Left lobe of liver (tissue), 2 donors: Measurements from ENCODE around the gene TTC33. TPM values are rescaled to one million over a fixed set of nuclear protein-coding genes. Genes with fewer than 3 reads are reported as not detected.
"Not testable (repeated sequence)": the region's sequence is repeated elsewhere in the genome, so short reads cannot be mapped to it uniquely, and the experiment has no call there.

Experiments used
- ATAC-seq: fragments of 200-7000 bp; cut with Tn5 transposase; one replicate; pipeline ENCODE4 v1.9.1; 2020; ENCODE audit warnings: mild to moderate bottlenecking, moderate library complexity
- DNase-seq: peaks from one replicate; pipeline ENCODE4 v3.0.0-alpha.2; 2020; ENCODE audit warnings: low spot score
- total RNA-seq: library from RNA; stranded (reverse); gene quantifications from one replicate; pipeline ENCODE4 v1.2.1, GENCODE V29; 2021
- donor health status: DM: no; HTN: no; CAD: no; lungs with moderate emphysema.
- donor health status: DM: no; HTN: yes; CAD: no.

The TTC33 gene
- total RNA-seq, 1 donor from 2014 or later: 7.0 TPM

GRCh38 chr5:40577718-40578117 lies 178.0 kb downstream of the TTC33 start:
- ATAC-seq: no peak
- DNase-seq: no peak

DNA sequence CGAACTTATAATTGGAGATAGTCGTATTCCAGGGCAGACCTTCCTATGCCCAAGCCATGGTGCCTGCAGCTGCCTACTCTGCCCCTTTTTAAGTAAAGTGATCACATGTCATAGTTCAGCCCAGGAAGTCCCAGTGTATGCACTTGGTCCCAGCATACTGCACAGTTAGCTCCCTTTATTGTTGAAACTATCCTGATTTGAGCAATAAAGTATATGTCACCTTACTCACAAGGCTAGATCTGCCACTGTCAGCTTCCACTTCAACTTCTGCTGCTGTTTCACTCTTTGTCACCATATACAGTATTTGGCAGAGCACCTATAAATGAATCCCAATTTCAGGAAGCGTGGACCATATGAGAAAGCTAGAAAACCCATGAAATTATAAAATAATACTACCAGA lies 179.8 kb downstream of the TTC33 start:
- no peak for DNase-seq
- ATAC-seq: no peak

GRCh38 chr5:40575411-40575810 lies 180.3 kb downstream of the TTC33 start:
- ATAC-seq (no peak), DNase-seq (no peak)

GRCh38 chr5:40572937-40573336 lies 182.8 kb downstream of the TTC33 start:
- no peak for ATAC-seq
- DNase-seq: no peak

- DNase-seq (no peak), ATAC-seq (no peak)
Measured at GRCh38 chr5:40572391-40572790, 183.4 kb downstream of the TTC33 start.

DNA sequence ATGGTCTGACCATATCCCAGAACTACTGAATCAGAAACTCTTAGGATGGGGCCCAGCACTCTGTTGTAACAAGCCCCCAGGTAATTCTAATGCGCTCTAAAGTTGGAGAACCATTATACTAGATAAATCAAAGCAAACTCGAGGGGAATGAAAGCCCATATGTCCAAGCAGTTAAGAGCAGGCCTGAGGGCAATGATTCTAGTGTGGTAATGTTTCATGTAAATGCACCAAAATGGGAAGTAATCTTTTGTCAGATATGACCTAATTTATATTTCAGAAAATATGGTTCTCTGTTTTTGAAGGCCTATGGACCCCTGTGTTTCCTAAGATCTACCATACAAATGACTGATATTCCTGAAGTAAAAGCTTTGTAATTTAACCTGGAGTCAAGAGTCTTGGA lies 184.0 kb downstream of the TTC33 start:
- ATAC-seq: no peak

DNA sequence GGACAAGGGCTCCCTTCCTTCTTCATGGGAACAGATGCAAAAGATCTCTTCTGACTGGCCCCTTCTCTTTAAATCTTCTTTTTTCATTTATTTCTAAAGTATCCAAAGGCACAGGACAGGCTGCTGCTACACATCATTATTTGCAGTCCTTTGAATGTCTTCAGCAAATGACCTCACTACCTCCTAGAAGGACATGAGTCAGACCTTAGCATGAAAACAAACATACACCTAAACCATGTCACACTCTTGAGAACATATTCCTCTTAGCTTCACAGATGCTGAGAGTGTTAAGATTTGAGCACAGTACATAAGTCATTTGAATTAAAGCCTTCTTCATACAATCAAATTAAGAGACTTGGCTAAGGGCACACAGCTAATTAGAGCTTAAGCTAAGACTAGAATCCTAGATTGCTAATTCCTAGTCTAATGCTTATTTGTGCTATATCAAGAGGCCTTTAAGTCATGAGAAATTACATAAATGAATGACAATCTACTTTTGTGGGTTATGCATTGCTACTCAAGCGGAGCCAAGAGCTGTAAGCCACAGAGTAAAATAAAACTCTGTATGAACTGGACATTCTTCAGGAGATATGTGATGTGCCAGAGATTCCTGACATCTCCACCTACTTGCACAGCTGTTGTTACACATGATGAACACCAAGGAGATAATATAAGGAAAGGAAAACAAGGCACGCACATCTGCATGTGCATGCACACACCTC lies 185.2 kb downstream of the TTC33 start:
- DNase-seq (no peak), ATAC-seq (no peak)

More for the DNA sequence above, 184.0 kb downstream of the TTC33 start:
- no peak for DNase-seq

DNA sequence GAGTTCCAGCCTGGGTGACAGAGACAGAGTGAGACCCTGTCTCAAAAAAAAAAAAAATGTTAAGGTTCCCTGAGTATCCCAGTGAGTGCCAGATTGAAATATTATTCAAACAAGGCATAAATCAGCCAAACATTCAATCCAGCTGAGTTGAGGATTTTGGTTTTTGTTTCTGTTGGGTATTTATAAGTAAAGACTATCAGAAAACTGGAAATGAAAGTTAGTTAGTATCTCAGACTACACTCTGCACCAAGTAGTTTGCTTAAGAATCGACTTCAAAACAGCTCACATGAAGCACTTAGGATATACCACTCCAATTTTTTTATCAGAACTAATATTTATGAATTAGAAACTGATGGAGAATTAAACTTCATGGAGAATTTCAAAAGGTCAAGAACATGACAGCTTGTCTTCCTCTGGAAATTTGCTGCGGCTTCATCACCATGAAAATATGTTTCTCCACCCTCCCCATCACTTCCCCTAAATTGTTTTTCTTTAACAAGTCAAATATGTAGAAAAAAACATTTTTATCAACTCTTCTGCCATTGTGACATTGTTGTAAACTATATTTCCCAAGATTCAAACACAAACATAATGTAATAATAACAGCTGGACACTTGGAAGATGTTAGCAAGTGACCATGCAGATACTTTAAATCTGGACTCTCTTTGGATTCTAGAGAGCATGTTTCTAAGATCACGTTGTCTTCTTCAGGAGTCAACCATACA lies 186.1 kb downstream of the TTC33 start:
- DNase-seq (no peak), ATAC-seq (no peak)

GRCh38 chr5:40568548-40568947 lies 187.2 kb downstream of the TTC33 start:
- DNase-seq (no peak), ATAC-seq (no peak)

GRCh38 chr5:40563173-40563572 lies 192.6 kb downstream of the TTC33 start:
- DNase-seq, ATAC-seq: not testable (repeated sequence)

DNA sequence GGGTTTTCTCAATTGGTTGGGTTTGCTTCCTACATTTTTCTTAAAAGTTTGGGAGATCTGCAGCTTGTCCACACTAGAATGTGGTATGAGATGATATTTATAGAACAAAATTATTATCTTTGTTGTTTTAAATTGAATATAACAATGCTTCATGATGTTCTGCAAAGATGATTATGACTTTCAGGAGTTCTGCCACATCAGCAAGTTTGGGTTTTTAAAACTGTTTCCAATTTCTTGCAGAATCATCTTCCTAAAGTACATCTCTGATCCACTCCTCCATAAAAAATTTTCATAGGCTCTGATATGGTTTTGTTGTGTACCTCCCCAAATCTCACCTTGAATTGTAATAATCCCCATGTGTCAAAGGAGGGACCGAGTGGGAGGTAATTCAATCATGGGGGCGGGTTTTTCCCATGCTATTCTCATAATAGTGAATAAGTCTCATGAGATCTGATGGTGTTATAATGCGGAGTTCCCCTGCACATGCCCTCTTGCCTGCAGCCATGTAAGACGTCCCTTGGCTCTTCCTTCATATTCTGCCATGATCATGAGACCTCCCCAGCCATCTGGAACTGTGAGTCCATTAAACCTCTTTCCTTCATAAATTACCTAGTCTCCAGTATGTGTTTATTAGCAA lies 195.2 kb downstream of the TTC33 start:
- ATAC-seq: no peak
- DNase-seq: no peak

DNA sequence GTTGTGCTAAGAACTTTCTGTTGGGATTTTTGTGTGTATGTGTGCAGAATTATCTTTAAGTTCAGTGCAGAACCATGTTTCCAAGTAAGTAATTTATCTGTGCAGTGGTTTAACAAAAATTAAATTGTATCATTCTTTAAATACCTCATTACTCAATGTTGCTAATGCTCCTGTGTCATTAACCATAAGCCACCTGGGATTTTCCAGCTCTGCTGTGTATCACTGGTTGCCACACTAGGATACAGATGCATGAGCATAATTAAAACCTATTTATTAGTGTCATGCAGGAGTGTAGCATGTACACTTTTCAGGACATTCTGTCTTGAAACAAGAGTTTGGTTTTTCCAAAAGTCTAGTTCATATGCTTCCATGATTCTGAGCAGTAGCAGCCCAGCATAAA lies 196.5 kb downstream of the TTC33 start:
- DNase-seq: no peak
- no peak for ATAC-seq

DNA sequence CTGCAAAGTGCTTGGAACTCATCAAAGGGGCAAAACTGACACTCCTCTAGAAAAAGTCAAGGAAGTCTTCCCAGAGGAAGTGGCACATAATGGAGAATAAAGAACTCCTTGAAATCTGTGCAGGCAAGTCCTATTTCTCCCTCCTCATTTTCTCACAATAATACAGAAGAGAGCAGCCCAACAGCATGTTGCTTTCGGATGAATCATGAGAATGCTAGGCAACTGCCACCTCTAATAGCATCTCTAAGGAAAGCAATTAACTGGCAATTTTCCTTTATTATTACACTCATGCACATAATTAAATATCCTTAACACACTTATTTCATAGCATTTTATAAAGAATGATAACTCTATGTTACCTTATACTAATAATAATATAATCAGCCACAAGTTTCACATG lies 198.3 kb downstream of the TTC33 start:
- DNase-seq (no peak), ATAC-seq (no peak)

DNA sequence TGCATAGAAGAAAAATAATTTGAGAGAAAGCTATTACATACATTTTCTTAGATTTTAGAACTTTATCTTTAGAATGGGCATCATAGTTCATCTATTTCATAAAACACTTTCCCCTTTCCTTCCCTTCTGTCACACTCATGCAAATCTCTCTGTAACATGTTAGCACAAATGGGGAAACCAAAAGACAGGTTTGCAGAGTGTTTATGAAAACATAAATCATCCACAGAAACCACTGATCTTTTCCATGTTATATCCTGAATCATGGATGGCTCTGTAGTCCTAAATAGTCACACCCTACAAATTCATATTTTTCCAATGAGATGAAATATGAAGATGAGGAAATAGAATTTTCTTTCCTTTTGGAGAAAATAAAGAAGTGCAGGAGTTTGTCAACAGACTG lies 198.9 kb downstream of the TTC33 start:
- no peak for DNase-seq
- no peak for ATAC-seq

- DNase-seq (no peak), ATAC-seq (no peak)
Measured at GRCh38 chr5:40555886-40556285, 199.9 kb downstream of the TTC33 start.

GRCh38 chr5:40554813-40555212 lies 200.9 kb downstream of the TTC33 start:
- DNase-seq (no peak), ATAC-seq (no peak)

DNA sequence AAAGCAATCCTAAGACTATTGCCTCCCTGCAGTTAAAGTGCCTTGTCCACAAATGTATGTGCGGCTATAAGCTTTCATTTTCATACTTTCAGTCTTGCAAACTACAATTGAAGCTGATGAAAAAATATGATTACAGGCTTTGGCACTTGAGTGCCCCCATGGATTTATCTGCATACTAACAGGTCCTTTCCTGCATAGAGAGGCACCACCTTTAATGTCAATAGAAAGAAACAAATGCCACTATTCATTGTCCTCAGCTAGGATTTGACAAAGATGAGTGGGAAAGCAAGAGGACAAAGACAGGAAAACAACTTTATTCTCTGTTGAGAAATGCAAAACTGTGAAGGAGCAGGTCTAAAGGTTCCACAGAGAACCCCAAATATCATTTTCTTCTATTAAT lies 201.7 kb downstream of the TTC33 start:
- ATAC-seq (no peak), DNase-seq (no peak)

DNA sequence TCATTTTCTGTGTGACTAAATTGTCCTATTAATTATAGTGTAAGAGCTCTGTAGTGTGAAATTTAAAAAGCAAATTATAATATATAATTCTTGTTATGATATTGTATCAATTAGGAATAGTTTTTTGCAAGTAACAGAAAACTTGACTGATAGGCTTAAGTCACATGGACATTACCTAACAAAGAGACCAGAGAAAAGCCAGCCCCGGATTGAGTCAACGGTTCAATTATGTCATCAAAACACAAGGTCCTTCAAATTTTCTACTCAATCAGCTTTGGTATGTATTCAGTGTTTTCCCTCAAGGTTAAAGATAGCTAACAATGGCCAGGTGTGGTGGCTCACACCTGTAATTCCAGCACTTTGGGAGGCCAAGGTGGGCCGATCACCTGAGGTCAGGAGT lies 202.8 kb downstream of the TTC33 start:
- DNase-seq: no peak
- no peak for ATAC-seq

GRCh38 chr5:40551496-40552491 lies 204.0 kb downstream of the TTC33 start:
- no peak for DNase-seq
- ATAC-seq: no peak

GRCh38 chr5:40550481-40550880 lies 205.3 kb downstream of the TTC33 start:
- DNase-seq (no peak), ATAC-seq (no peak)

- ATAC-seq: no peak
- DNase-seq: no peak
Measured at GRCh38 chr5:40549616-40550015, 206.1 kb downstream of the TTC33 start.
